Kidney epithelial cell (primary cell): ENCODE results near the gene WWC2. TPM values are rescaled to one million over a fixed set of nuclear protein-coding genes. Genes with fewer than 3 reads are reported as not detected.
A peak's percentile ranks its signal among the peaks of the same experiment; 100 is the strongest.

ENCODE experiments used
- DNase-seq: peaks from one replicate; pipeline ENCODE4 v3.0.0-alpha.2; 2010; ENCODE audit warnings: low read depth
- H3K27me3 ChIP-seq: 2 replicates; pipeline ENCODE4 v1.6.0; 2011; ENCODE audit warnings: low read length; ENCODE audit not compliant: control insufficient read depth, insufficient read depth
- H3K36me3 ChIP-seq: 2 replicates; pipeline ENCODE4 v1.5.1; 2011; ENCODE audit warnings: low read length; ENCODE audit not compliant: control insufficient read depth, insufficient read depth
- H3K4me3 ChIP-seq: 2 replicates; pipeline ENCODE4 v1.5.1; 2011; ENCODE audit warnings: low read depth, mild to moderate bottlenecking, control low read depth, low read length
- CTCF ChIP-seq: IDR thresholded peaks from 2 replicates; pipeline ENCODE4 v1.5.1; 2011; ENCODE audit warnings: mild to moderate bottlenecking, moderate library complexity, low read length, control low read depth, inconsistent platforms; ENCODE audit not compliant: insufficient read depth, poor library complexity, severe bottlenecking
- total RNA-seq: library from RNA; depleted of rRNA; stranded (reverse); fragments of >200 nt; gene quantifications from 2 replicates; pipeline ENCODE4 v1.2.3, GENCODE V29; 2015

WWC2 gene
- total RNA-seq = 29.0 and 30.2 TPM in 2 replicates

GRCh38 chr4:183098723-183099536 is at the start of gene WWC2:
TSS of gene WWC2 (plus strand) at chr4:183099257. CDS start at chr4:183099492, 235 bp downstream.
- no peaks in the 10 kb centered on the region for H3K36me3 ChIP-seq
- DNase-seq = peak; percentile 69
- H3K4me3 ChIP-seq = peak within 1 kb of the TSS; percentile 88
- no peaks in the 10 kb centered on the region for H3K27me3 ChIP-seq
- TF ChIP-seq CTCF = no peak

- no peak overlapping the region for H3K4me3 ChIP-seq
- H3K27me3 ChIP-seq = no peaks in the 10 kb centered on the region
- no peak for TF ChIP-seq CTCF
- no peaks in the 10 kb centered on the region for H3K36me3 ChIP-seq
- DNase-seq = no peak
Measured at GRCh38 chr4:183053681-183054080, 45.4 kb upstream of the WWC2 start.

GRCh38 chr4:183057255-183057654 is 41.8 kb upstream of the WWC2 start:
- no peak for DNase-seq
- TF ChIP-seq CTCF = no peak
- no peaks in the 10 kb centered on the region for H3K36me3 ChIP-seq
- H3K27me3 ChIP-seq = no peaks in the 10 kb centered on the region
- H3K4me3 ChIP-seq = no peak overlapping the region

GRCh38 chr4:183059797-183060196 is 39.3 kb upstream of the WWC2 start:
- no peak for DNase-seq
- no peaks in the 10 kb centered on the region for H3K36me3 ChIP-seq
- no peak for TF ChIP-seq CTCF
- H3K4me3 ChIP-seq = no peak overlapping the region
- no peaks in the 10 kb centered on the region for H3K27me3 ChIP-seq

- Histone ChIP-seq H3K27me3 (no peaks in the 10 kb centered on the region), H3K4me3 (no peak overlapping the region), H3K36me3 (no peaks in the 10 kb centered on the region)
- TF ChIP-seq CTCF = no peak
- DNase-seq = no peak
Measured at GRCh38 chr4:183068502-183068901, 30.6 kb upstream of the WWC2 start.

- Histone ChIP-seq H3K36me3 (no peaks in the 10 kb centered on the region), H3K4me3 (no peak overlapping the region), H3K27me3 (no peaks in the 10 kb centered on the region)
- no peak for TF ChIP-seq CTCF
- DNase-seq = no peak
Measured at GRCh38 chr4:183071222-183071621, 27.8 kb upstream of the WWC2 start.
